Measurements from ENCODE around the gene SPACA9.

The SPACA9 gene

DNA sequence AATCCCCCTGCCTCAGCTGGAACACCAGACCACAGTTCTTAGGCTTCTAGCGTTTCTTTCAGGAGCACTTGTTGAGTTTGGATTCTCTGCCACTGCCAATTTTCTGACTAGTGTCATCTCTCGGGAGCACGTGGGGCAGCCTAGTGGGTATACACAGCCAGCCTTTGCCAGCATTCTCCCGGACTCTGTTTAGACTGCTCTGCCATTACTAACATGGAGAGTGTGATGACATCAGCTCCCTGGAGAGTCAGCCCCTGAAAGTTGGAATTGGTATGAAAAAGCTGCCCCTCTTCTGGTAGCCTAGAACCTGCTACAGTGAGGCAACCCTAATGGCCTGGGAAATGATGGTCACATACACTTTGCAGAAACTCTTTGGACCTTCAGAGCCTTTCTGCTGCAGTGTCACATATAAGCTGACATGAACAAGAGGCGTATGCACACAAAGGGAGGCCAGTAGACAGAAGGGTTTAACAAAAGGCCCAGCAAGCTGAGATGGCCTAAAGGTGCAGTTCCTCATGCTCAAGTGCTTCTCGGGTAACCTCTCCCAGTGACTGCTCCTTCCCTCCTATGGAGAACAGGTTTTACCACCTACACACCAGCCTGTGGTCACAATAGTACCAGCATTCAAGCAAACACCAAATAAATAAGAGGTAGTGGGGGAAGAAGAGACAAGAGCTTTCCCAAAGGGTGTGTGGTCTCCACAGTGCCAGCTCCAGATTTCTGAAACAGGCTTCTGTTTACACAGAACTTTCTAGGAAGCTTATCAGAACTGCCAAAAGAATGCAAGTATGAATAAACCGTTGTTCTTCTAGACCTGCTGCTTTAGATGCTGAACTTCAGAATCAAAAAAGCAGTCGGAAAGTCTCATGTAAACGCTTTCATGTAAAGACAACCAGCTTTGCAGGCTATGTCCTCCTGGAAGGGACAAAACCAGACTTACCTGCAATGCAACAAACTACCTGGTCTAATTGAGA lies 16.5 kb downstream of the SPACA9 start:
- DNase-seq, result no peak

DNA sequence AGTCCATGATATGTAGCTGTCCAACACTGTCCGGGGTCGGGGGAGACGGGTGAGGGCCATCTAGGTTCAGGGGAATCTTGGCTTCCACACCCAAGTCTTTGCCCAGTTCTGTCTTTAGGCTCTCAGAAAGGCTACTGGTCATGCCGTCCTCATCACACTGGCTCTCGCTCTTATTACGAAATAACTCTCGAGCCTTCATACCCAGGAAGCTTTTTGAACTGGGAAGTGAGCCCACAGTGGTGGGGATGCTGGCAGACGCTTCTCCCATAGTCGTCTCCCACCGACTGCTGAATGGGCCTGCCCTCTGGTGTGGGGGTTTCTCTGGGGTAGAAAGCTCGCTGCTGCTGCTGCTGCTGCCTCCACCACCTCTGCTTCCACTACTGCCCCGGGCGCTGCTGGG lies 17.6 kb downstream of the SPACA9 start:
- no peak for DNase-seq

DNA sequence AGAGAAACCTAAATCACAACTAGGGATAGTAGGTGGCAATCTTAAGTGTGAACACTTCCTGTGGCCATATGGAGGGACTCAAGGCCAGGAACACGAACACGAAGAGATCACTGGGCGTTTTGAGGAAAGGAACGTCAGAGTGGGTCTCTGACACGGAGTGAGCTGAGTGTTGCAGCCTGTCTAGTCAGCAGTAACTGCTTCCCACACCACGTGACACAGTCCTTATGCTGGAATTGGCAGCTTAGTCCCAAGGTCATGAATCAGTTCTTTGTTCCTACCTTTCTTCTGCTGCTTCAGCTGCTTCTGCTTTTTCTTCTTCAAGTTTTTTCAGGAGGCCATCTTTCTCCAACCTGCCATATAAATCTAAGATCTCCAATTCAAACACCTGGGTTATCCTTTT lies 18.2 kb downstream of the SPACA9 start:
- peak in 1 of 2 donors; percentile 25 for DNase-seq

DNA sequence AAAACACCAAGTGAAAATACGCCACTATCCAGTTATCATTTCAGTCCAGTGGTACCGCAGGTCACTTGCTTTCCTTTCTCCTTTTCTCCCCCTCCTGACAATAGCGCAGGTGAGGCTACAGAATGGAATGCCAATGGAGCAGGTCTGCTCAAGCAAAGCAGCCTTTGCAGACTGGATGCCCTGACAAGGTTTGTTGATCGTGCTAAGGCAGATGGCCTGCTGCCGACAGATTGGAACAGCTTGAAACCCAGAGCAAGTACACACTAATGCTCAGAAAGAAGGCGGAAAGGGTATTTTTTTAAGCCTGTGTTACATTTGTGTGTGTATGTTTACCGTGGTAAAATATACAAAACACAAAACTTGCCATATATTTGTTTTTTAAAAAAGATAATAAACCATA lies 19.4 kb downstream of the SPACA9 start:
- no peak for DNase-seq

DNA sequence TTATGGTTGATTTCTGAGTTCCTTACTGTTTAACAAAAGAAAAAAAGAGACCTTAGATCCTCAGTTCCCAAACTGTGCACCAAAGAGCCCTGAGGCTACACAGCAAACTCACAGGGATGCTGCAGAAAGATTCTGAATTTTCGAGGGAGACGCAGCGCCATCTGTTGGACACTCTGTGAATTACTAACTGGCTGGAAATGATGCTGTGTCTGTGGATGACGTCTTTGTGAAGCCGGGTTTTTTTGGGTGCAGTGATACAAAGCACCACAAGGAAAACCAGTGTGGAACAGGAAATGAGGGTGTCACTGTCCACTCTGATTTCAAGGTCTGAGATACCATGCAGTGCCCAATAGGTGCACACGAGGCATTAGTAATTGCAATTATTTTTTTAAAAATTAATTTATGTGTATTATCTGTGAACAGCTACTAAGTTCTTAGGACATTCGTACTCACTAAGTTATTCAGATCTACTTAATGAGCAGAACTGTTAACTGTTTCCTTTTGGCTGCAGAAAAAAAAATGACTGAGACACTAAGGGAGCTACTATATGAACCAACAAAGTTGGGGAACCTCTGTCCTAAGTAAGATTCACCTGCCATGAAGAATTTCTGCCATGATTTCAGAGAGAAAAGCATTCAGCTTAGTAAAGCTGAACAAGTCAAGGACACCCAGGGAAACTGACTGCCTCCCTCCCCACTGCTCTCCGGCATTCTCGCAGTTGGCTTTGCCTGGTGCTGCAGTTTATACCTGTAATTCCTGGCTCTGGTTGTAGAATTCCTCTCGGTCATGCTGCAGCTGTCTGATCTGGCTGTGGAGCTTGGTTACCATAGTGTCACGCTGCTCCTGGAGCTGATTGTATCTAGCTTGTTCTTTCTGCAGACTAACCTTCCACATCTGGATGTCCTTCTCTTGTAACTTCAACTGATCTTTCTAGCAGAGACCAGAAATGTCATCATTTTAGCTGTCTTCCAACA lies 23.4 kb downstream of the SPACA9 start:
- peak; percentile 76 to 95 for DNase-seq

DNA sequence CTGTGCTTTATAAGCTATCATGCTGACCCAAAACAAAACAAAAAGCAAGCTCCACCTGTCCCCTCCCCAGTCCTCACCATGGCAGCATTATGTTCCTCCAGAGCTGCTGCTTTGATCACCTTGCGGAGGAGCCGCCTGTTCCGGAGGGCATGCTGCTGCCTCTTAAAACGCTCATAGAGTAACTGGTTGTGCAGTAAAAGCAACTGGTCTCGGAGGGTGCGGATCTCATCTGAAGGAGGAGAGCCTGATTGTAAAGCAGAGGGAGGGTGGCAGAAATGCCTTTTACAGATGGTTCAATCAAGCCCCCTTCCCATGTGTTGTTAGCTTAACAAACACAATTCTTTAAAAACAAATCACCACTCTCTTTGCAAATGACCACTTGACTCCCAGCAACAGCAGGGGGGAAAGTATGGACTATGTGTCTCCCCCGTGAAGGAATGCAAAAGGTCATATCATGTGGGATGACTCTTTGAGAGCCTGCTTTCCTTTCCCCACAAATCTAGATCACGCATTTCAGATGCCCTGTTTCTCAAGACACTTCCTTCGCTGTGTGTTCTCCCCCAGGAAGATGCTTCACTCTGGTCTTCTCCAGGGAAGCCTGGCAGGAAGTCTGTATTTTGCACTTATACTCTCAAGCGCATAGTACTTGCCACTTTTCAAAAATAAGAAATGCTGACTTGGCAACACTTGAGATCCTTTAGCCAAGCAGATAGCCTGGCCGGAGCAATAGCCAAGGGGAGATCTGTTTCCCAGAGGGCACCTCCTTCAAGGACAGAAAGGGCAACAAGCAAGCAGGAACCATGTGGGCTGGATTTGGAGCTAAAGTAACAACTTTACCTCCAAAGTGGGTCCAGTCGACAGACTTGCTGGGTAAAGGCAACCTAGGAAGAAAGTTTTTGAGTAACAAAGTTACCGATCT lies 25.1 kb downstream of the SPACA9 start:
- DNase-seq, result no peak

DNA sequence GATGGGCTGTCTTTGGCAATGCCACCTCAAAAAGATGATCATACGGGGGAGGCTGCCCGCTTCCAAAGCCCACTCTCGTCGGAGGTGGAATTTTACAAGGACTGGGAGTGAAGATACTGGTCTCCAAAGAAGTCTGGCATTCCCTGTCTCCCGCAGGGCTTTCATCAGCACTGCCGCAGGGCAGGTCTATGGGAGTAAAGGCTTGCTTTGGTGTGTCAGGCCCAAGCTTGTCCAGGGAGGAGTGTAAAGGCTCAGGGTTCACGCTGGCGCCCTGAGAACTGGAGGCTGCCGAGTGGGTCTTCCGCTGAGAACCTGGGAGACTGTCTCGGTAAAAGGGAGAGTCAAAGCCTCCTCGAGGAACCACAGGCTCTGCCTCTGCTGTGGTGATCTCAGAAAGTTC lies 27.0 kb downstream of the SPACA9 start:
- no peak for DNase-seq

DNA sequence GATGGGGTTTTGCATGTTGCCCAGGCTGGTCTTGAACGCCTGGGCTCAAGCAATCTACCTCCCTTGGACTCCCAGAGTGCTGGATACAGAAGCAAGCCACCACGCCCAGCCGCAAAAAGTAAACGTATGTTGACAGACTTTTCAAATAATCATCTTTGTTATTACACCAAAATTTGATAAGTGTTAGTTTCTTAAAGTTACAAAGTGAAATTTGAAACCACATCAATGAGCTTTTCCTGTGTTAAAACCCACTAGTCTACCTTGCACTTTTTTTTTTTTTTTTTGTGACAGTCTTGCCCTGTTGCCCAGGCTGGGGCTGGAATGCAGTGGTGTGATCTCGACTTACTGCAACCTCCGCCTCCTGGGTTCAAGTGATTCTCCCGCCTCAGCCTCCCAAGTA lies 29.9 kb downstream of the SPACA9 start:
- DNase-seq, result no peak

DNA sequence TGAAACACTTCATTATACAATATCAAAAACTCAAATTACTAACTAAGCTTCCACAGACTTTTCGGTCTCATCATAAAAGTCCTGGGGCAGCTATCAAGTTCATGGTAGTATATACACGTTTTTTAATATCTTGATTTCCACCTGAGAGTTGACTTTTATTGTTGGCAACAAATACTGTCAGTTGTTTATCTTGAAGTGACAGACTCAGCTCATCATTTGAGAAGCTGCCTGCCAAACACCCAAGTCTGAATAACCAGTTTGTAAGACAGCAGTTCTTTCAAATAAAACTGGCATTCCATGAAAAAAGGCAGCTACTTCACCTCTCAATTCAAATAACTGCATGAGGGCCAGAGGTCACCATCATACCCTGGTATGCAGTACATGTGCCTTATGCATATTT lies 30.6 kb downstream of the SPACA9 start:
- no peak for DNase-seq

DNA sequence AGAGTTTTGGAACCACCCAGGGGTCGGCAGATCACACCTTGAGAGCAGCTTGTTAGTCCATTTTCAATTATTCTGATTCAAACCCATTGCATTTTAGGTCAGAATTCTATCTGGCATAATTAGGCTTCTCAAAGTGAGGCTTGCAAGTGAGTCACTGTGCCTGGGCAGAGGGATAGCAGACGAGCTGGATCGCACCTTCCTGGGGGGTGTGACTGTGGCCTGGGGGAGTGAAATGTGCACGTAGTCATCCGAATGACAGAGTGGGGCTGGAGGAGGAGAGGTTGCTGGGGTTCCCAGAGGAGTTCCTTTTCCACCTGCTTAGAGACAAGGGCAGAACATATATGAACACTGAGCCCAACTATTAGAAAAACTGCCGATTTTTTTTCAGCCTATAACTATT lies 31.7 kb downstream of the SPACA9 start:
- no peak for DNase-seq

DNA sequence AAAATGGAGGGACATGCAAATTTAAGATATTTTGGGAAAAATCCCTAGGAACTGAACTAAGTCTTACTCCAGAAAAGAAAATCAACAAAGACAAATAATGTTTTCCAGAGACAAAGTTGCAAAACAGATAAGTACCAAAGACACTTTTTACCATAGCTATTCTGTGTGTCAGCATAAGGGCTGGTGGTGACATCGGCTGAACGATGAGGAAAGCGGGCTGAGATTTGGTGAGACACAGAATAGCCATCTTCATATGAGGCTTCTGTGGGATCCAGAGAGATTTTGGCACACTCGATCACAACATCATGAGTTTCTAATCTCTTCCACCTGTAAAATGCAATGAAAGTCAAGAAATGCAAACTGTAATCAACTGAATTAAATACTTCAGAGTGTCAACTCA lies 33.4 kb downstream of the SPACA9 start:
- no peak for DNase-seq

DNA sequence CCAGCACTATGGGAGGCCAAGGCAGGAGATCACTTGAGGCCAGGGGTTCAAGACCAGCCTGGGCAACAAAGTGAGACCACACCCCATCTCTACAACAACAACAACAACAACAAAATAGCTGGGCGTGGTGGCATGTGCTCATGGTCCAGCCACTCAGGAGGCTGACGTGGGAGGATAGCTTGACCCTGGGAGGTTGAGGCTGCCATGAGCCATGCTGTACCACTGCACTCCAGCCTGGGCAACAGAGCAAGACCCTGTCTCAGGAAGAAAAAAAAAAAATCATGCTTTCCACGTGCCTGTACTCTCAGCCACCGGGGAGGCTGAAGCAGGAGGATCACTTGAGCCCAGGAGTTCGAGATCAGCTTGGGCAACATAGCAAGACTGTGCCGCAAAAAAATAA lies 36.2 kb downstream of the SPACA9 start:
- no peak for DNase-seq

DNA sequence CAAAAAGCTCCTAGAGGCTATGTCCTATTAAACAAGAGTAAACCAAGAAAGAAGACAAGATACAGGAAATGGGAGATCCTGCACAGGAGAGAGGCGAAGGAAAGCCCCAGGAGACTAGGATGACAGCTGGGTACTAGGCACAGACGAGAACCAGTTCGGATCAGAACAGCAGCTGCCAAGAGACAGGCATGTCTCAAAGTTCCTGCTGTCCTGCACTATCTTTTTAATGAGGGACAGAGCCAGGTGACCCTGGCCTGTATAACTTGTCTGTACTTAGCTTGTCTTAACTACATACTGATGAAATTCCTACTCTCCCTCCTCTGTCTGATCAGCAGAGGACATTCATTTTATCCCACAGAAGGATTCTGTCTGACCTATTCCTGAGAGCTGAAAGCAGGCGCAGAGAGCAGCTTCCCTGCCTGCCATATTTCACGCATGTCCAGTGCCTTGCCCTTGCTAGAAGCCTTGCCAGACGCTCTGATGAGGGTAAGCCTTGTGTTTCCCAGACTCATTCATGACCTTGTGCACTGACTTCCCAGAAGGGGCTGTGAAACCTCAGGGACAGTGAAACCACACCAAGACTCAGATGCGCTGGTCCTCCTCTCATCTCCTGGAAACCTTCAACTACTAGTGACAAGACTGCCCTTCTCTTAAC lies 41.0 kb downstream of the SPACA9 start:
- DNase-seq, result no peak

DNA sequence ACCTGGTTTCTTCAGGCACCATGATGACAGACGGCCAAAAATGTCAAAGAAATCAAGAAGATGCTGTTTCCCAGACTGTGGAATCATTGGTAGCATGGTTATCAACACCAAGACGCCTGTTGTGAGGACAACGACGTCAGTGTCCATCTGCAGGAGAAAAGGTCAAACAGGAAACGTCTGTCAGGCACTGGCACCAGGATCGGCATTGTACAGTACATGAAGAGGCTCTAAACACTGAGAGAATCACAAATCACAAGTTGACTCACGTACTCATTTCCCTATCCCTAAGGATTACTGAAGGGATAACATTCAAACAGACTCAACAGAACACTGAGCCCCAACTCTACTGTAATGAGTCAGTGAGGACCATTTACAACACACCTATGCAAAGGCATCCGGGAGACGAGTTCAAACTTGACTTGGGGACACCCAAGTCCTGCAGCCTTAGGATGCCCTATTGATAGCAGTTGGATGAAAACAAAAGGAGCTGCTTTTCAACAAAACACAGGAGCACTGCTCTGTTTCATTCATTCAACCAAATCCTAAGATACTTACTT lies 44.7 kb downstream of the SPACA9 start:
- DNase-seq, result no peak

DNA sequence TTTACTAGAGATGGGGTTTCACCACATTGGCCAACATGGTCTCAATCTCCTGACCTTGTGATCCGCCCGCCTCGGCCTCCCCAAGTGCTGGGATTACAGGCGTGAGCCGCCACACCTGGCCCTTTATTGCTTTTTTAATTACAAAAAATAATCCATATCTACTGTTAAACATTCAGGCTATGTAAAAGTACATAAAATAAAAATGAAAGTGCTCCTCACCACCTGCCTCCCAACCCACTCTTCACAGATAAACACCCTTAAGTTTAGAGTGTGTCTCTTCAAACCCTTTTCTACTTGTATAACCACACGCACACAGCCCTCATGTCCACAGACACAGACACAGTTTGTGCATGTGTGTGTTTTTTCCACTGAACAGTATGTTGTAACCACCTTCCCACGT lies 49.0 kb downstream of the SPACA9 start:
- DNase-seq, result no peak

DNA sequence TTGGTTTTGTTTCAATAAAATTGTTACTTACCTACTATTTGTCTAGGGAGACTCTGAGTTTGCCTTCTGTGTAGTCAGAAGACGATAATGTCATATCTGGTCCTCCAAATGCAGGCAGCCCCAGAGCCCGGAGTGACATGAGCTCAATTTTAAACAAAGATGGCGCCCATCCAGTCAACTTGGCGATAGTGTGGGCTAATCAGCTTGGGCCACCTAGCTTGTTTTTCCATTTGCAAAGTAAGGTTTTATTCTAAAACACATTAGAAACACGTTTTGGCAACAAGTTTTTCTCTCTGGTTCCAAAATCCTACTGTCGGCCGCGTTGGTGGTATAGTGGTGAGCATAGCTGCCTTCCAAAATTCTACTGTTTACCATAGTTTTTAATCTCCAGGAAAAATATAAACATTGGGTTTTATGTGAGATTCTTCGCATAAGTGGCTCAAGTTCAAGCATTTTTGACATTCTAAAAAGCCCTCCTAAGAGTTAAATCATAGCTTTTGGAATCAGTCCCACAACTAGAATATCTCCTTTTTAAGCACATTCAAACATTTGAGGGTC lies 52.6 kb downstream of the SPACA9 start:
- DNase-seq, result no peak

DNA sequence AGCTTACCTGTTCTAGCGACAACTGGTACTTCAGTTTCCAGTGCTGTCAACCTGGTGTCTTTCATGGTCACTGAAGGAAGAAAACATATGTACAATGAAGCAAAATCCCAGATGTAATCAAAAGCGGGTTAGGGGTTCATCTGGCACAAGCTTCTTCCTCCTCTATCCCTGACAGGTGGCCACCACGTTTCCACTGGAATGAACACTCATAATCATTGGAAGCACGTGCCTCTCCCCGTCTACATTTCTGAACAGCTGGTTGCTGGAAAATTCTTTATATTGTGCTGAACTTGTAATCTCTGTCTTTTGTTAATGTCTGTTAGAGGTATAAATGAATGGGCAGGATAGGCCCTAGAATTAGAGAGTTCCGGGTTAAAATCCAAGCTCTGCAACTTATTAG lies 56.3 kb downstream of the SPACA9 start:
- DNase-seq, result no peak

DNA sequence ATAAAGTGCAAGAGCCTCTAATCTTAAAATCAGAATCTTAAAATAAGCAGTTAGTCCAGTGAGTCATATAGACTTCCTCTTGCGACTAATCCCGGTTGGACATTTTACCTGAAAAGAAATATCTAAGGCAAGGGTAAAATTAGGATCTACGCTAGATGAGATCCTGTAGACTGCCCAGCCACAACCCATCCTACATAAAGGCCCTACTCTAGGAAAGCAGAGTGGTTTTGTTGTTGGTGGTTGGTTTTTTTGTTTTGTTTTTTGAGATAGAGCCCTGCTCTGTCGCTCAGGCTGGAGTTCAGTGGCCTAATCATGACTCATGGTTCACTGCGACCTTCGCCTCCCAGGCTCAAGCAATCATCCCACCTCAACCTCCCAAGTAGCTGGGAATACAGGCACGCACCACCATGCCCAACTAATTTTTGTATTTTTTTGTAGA lies 58.8 kb downstream of the SPACA9 start:
- no peak for DNase-seq

DNA sequence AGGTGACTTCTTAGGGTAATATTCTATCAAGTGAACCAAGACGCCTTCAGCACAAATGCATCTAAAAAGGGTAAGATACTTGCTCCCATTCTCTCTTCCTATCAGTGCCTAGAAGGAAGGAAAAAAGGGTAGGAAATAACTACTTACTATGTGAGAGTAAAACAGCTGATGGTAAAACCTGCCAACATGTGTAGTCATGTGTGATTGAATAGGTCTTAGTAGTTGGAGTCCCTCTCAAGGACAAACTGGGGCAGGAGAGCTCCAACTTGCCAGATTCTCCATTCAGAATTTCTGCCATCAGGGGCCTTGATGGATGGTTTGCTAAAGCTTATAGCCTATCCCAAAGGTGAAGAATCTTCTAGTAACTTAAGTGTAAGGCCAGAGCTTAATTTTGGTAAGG lies 60.5 kb downstream of the SPACA9 start:
- DNase-seq, result no peak

All from inflammatory macrophage treated with lipopolysaccharide for 1 hour (primary cell).